IPS-18a (cell line): ENCODE measurements around the gene UMAD1.

Experiments
- H3K27ac ChIP-seq: one replicate; pipeline ENCODE4 v1.5.1; 2013; ENCODE audit warnings: low read length
- H3K27me3 ChIP-seq: one replicate; pipeline ENCODE4 v1.6.1; 2013; ENCODE audit warnings: mild to moderate bottlenecking, low read length; ENCODE audit not compliant: control insufficient read depth, insufficient read depth
- H3K36me3 ChIP-seq: one replicate; pipeline ENCODE4 v1.6.1; 2013; ENCODE audit warnings: low read depth, low read length; ENCODE audit not compliant: control insufficient read depth
- H3K4me1 ChIP-seq: one replicate; pipeline ENCODE4 v1.6.1; 2013; ENCODE audit warnings: low read depth, low read length; ENCODE audit not compliant: control insufficient read depth
- H3K4me3 ChIP-seq: one replicate; pipeline ENCODE4 v1.5.1; 2013; ENCODE audit warnings: low read length
- H3K9ac ChIP-seq: one replicate; pipeline ENCODE4 v1.6.1; 2013; ENCODE audit warnings: mild to moderate bottlenecking, low read length, moderate library complexity
- H3K9me3 ChIP-seq: one replicate; pipeline ENCODE4 v1.6.1; 2013; ENCODE audit warnings: low read depth, low read length; ENCODE audit not compliant: control insufficient read depth

Gene UMAD1

GRCh38 chr7:7771452-7771851 lies 130.9 kb downstream of the UMAD1 start:
- Histone ChIP-seq H3K4me3 (no peak overlapping the region), H3K27ac (no peak overlapping the region), H3K4me1 (peaks cover 21% of the 10 kb centered on the region), H3K36me3 (no peaks in the 10 kb centered on the region), H3K27me3 (no peaks in the 10 kb centered on the region), H3K9ac (no peak overlapping the region), H3K9me3 (no peaks in the 10 kb centered on the region)

DNA sequence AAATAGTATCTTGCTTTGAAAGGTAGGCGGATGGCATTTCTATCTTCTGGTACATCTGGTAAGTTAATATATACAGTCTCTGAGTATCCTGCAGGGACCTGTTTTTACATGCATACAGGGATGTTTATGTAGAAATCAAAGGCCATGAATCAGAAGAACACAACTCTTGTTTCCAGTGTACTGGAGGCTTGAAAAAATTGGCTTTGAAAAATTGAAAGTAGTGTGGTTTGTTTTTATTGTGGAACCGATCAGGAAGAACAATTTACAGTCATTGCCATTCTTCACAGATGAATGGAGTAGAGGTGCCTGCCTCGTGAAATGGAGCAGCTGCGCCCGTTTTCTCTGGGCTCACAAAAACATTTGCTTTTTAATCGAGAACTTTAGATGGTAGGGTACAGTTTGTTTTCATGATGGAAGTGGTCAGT lies 131.9 kb downstream of the UMAD1 start:
- Histone ChIP-seq H3K4me1 (peaks cover 21% of the 10 kb centered on the region), H3K4me3 (no peak overlapping the region), H3K9me3 (no peaks in the 10 kb centered on the region), H3K27me3 (no peaks in the 10 kb centered on the region), H3K9ac (no peak overlapping the region), H3K36me3 (no peaks in the 10 kb centered on the region), H3K27ac (no peak overlapping the region)

- Histone ChIP-seq H3K9me3 (no peaks in the 10 kb centered on the region), H3K27ac (no peak overlapping the region), H3K4me3 (no peak overlapping the region), H3K36me3 (no peaks in the 10 kb centered on the region), H3K4me1 (peaks cover 21% of the 10 kb centered on the region), H3K27me3 (no peaks in the 10 kb centered on the region), H3K9ac (no peak overlapping the region)
Observed at GRCh38 chr7:7773334-7774309, 133.1 kb downstream of the UMAD1 start.

GRCh38 chr7:7779888-7780287 lies 139.3 kb downstream of the UMAD1 start:
- H3K4me3 ChIP-seq, result no peak overlapping the region
- no peaks in the 10 kb centered on the region for H3K27me3 ChIP-seq
- no peak overlapping the region for H3K9ac ChIP-seq
- no peaks in the 10 kb centered on the region for H3K9me3 ChIP-seq
- no peaks in the 10 kb centered on the region for H3K36me3 ChIP-seq
- no peak overlapping the region for H3K27ac ChIP-seq
- H3K4me1 ChIP-seq, result peaks cover 3% of the 10 kb centered on the region

- Histone ChIP-seq H3K4me1 (peaks cover 3% of the 10 kb centered on the region), H3K27ac (no peak overlapping the region), H3K4me3 (no peak overlapping the region)
Observed at GRCh38 chr7:7783001-7783400, 142.4 kb downstream of the UMAD1 start.

DNA sequence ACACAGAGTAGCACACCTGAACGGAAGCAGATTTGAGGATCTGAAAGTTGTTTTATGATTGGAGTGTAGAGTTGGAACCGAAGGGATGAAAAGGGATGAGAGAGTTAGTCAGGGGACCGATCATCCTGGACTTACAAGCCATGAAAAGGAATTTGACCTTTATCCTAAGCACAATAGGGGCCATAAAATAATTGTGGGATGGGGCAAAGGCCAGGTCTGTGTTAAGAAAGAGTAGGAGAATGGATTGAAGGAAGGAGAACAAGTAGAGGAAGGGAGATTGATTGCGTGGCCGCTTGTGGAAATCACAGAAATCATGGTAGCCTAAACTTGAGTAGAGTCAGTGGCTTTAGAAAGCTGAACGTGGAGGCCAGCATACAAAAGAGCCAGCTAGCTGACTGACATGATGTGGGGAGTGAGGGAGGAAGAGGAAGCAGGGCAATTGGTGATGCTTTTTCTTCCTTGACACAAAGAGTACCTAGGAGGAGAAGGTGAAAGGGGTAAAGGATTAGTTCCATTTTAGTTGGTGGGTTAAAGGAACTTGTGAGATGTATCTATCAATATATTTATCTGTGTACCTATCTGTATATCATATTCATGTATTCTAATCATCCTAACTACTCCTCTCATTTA lies 144.9 kb downstream of the UMAD1 start:
- no peak overlapping the region for H3K27ac ChIP-seq
- no peak overlapping the region for H3K9ac ChIP-seq
- H3K4me3 ChIP-seq, result no peak overlapping the region
- H3K36me3 ChIP-seq, result no peaks in the 10 kb centered on the region
- H3K4me1 ChIP-seq, result no peaks in the 10 kb centered on the region
- no peaks in the 10 kb centered on the region for H3K9me3 ChIP-seq
- H3K27me3 ChIP-seq, result no peaks in the 10 kb centered on the region

More at GRCh38 chr7:7783001-7783400, 142.4 kb downstream of the UMAD1 start:
- Histone ChIP-seq H3K36me3 (no peaks in the 10 kb centered on the region), H3K27me3 (no peaks in the 10 kb centered on the region), H3K9me3 (no peaks in the 10 kb centered on the region), H3K9ac (no peak overlapping the region)

- Histone ChIP-seq H3K4me3 (no peak overlapping the region), H3K9ac (no peak overlapping the region), H3K27me3 (no peaks in the 10 kb centered on the region), H3K9me3 (no peaks in the 10 kb centered on the region), H3K4me1 (no peaks in the 10 kb centered on the region), H3K27ac (no peak overlapping the region), H3K36me3 (no peaks in the 10 kb centered on the region)
Observed at GRCh38 chr7:7786595-7786994, 146.0 kb downstream of the UMAD1 start.

DNA sequence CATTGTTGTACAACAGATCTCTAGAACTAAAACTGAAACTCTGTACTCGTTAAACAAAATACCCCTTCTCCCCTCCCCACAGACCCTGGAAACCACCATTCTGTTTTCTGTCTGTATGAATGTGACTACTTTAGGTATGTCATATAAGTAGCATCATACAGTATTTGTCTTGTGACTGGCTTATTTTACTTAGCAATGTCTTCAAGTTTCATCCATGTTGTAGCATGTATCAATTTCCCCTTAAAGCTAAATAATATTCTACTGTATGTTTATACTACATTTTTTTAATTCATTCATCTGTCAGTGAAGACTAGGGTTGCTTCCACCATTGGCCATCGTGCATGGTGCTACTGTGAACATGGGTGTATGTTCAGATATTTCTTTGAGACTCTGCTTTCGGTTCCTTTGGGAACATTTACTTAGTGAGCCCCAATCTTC lies 149.0 kb downstream of the UMAD1 start:
- Histone ChIP-seq H3K4me3 (no peak overlapping the region), H3K27me3 (no peaks in the 10 kb centered on the region), H3K36me3 (no peaks in the 10 kb centered on the region), H3K4me1 (peaks cover 17% of the 10 kb centered on the region), H3K27ac (no peak overlapping the region), H3K9ac (no peak overlapping the region), H3K9me3 (no peaks in the 10 kb centered on the region)

DNA sequence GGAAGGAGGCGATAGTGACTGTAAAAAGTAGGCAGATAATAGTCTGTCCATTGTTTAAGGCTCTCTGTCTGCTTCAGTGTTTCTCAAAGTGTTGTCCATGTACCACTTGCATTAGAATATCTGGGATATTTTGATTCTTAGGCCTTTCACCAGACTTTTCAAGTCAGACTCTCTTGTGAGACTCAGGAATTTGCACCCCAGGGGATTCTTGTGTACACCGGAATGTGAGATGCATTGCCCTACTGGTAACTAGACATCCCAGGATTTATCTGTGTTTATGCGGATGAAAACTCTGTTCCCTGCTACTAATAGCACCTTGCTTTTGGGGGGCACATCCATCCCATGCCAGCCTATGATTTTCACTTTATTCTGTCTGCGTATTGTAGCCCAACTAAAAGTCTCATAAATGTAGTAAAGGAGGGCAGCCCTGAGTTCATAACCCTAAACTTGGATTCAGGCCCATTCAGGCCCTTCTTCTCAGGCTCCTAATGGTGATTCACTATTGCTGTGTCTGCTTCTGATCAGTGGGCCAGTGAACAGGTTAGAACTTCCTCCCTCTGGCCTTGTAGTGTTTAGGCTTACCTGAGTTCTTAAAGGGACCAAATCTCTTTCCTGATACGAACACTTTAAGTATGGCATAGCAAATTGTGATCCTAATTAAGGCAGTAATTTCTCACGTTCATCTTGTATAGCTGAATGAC lies 149.6 kb downstream of the UMAD1 start:
- Histone ChIP-seq H3K27me3 (no peaks in the 10 kb centered on the region), H3K9ac (no peak overlapping the region), H3K36me3 (no peaks in the 10 kb centered on the region), H3K9me3 (no peaks in the 10 kb centered on the region), H3K4me3 (no peak overlapping the region), H3K27ac (no peak overlapping the region), H3K4me1 (peaks cover 18% of the 10 kb centered on the region)

- Histone ChIP-seq H3K4me3 (no peak overlapping the region), H3K9me3 (no peaks in the 10 kb centered on the region), H3K36me3 (no peaks in the 10 kb centered on the region), H3K27me3 (no peaks in the 10 kb centered on the region), H3K4me1 (peaks cover 22% of the 10 kb centered on the region), H3K9ac (no peak overlapping the region), H3K27ac (no peak overlapping the region)
Observed at GRCh38 chr7:7791523-7791922, 151.0 kb downstream of the UMAD1 start.

- no peaks in the 10 kb centered on the region for H3K36me3 ChIP-seq
- no peak overlapping the region for H3K27ac ChIP-seq
- no peaks in the 10 kb centered on the region for H3K27me3 ChIP-seq
- peaks cover 22% of the 10 kb centered on the region for H3K4me1 ChIP-seq
- H3K9ac ChIP-seq, result no peak overlapping the region
- H3K9me3 ChIP-seq, result no peaks in the 10 kb centered on the region
- H3K4me3 ChIP-seq, result no peak overlapping the region
Observed at GRCh38 chr7:7792056-7792455, 151.5 kb downstream of the UMAD1 start.
